GM18507 (cell line): ENCODE results near the gene NRN1.

Experiments used
- DNase-seq: peaks from one replicate; pipeline ENCODE4 v3.0.0; 2011; ENCODE audit warnings: low read depth; ENCODE audit not compliant: insufficient read length; ENCODE audit errors: extremely low spot score
- FAIRE-seq: peaks from 2 replicates; lab custom pipeline; 2011; peaks lifted over from hg19 to GRCh38; lab: Jason Lieb, UNC

NRN1 gene

DNA sequence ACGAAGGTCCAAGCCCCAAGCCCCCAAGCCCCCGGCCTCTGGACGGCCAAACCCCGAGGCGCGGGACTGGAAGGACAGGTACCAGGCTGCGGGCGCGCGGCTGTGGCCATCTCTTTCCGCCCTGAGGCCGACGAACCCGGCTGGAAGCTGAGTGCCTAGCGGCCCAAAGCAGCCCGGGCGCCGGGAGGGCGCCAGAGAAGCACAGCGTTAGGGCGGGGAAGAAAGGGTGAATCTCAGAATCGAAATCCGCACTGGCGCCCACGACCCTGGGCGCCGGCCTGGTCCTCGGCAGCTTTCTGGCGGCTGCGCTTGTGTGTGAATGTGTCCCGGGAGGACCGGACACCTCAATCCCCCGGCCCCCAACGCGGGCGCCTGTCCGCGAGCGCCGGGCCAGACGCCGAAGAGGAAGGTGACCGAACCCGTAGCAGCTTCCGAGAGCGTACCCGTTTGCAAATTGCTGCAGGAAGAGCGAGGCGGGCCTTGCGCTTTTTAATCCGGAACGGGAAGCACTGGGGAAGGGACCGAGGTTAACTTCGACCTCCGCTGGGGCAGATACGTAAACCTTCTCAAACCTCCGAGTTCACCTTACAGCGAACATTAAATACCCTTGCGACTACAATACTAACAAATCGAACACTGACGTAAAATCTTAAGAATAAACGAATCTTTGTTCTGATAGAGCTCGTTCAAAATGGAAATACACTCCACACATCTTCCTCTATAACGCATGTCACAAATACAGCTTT is 2.9 kb downstream of the NRN1 start:
- FAIRE-seq (no peak), DNase-seq (no peak)

DNA sequence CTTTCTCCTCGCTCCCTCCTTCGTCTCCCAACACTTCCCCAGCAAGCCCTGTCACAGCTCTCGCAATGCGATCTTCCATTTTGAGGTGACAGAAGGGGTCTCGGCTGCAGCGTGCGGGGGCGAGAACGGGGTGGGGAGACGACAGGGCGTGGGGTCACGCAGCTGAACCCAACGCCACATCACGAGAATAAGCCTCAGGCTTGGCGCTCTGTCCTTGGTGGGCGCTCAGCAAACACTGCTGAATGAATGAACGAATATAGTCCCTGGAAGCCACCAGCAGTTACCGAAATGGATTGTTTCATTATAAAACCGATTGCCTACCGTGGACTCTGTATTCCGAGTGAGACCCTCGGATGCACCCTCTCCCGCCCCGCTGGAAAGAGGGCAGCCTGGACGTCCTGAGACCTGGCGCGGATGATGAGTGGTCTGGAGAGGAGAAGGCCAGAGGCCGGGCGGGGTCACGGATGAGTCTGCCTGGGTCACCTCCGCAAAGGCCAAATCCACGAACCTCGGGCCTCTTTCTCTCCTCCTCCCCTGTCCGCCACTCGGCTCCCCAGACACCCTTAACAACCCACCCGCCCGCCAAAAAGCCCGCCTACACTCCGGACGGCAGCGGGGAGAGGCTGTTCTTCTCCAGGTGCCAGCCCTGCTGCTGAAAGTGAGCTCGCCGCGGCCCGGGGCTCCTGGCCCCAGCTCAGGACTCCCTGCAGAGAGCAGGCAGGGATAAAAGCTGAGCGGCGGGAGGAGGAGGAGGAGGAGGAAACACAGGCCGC is 3.7 kb downstream of the NRN1 start:
- no peak for FAIRE-seq
- DNase-seq = no peak

- DNase-seq = no peak
- no peak for FAIRE-seq
Measured at GRCh38 chr6:6002005-6002847, 4.5 kb downstream of the NRN1 start.

DNA sequence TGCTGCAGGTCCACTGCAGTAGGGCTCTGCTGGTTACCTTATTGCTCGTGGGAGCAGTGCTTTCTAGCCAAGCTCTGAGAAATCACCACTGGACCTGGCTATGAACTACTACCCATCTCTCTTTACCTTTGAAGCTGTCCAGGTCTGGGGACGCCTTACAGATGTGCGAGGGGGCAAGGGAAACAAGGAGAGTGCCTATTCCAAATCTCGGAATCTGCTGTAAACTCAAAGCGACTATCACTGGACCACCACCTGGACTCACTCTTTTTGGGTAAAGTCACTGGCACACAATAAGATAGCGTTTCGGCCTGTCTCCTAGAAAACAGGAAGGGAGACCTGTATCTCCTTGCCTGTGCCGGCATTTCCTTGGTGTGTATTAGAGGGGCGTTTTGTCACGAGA is 5.3 kb downstream of the NRN1 start:
- FAIRE-seq (no peak), DNase-seq (no peak)

- no peak for FAIRE-seq
- DNase-seq = no peak
Measured at GRCh38 chr6:5999688-6000608, 6.8 kb downstream of the NRN1 start.

GRCh38 chr6:5998711-5999687 is 7.7 kb downstream of the NRN1 start:
- DNase-seq (no peak), FAIRE-seq (no peak)

DNA sequence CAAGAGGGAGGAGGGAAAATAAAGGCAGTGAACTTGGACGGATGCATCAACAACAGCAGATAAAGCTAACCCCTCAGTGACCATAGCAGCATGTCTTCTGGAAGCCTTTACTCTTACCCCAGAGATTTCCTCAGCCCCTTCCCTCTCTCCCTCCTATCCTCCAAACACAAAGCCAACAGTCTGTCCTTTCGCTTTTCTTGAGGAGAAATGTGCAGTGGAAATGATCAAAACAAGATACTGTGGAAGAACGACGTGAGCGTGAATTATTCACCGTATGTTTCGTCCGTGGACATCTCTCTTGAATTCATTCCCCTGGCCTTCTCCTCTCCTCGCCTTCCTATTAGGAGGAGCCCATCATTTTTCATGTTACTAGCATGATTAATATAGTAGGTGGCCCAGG is 8.5 kb downstream of the NRN1 start:
- no peak for FAIRE-seq
- DNase-seq = no peak

- no peak for FAIRE-seq
- DNase-seq = no peak
Measured at GRCh38 chr6:5997420-5997987, 9.2 kb downstream of the NRN1 start.

GRCh38 chr6:5996714-5997419 is 9.9 kb downstream of the NRN1 start:
- no peak for FAIRE-seq
- DNase-seq = no peak

- DNase-seq (no peak), FAIRE-seq (no peak)
Measured at GRCh38 chr6:5995949-5996713, 10.6 kb downstream of the NRN1 start.

GRCh38 chr6:5995658-5995948 is 11.1 kb downstream of the NRN1 start:
- no peak for DNase-seq
- no peak for FAIRE-seq

DNA sequence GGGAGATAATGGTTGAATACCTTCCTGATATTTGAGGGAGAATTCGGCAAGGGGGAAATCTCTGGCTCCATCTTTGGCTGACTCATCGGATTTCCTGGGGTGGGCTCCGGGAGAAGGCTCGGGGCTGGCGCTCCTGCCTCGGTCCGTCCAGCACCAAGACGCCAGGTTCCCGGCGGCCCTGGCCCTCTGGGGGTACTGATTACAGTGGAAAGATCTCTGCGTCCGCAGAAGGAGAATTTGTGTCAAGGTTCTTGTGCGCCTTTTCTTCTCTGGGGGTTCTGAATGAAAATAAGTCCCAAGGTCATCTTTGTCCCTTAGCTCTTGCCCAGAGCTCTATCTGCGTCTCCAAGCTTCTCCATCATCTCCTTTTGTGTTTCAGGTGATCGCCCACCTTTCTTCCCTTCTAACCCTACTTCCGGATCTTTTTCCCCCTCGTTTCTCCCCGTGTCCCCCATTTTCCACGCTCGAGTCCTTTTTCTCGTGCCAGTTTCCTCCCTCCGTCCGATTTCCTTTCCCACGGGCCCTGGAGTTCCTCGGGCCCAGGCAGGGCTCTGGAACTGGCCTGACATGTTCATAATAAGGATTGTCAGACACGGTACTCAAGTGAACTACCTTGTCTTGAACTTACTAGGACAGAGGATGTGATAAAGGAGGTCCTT is 11.6 kb downstream of the NRN1 start:
- DNase-seq = no peak
- FAIRE-seq = no peak

- FAIRE-seq (no peak), DNase-seq (no peak)
Measured at GRCh38 chr6:5994234-5994998, 12.3 kb downstream of the NRN1 start.

- FAIRE-seq = no peak
Measured at GRCh38 chr6:5992551-5993225, 14.0 kb downstream of the NRN1 start.

DNA sequence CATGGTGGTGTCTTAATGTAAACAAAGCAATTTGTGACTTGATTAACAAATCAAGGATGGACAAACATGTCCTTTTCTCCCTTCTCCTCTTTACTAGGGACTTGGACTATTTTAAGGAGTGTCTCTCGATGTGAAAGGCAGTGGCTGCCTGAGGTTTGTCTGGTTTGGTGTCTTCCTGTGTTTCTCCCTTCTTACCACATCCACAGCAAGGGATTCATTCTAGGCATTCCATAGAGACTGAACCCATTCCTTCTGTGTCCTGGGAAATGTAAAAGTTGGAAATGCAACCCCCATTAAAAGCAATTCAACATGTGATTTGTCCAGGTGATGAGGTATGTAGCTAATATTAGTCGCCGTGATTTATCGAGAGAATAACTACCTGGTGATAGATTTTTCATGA is 15.9 kb downstream of the NRN1 start:
- no peak for FAIRE-seq
- DNase-seq = no peak

More at GRCh38 chr6:5992551-5993225, 14.0 kb downstream of the NRN1 start:
- no peak for DNase-seq
